ENCODE results near the gene PDS5B.

The PDS5B gene

DNA sequence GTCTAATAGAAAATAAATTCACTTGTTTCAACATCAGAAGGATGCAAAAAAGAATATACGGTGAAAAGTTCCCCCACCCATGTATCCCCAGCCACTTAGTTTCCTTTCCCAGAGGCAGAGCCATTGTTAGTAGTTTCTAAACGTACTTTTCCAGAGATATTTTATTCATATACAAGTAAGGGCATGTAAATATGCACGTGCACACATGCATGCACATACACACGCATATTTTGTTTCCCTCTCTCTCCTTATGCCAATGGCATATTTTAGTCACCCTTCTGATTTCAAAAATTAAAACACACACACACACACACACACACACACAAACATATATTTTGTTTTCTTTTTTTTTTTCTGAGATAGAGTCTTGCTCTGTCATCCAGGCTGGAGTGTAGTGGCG, 147.4 kb downstream of the PDS5B start:
- no peak for FAIRE-seq

DNA sequence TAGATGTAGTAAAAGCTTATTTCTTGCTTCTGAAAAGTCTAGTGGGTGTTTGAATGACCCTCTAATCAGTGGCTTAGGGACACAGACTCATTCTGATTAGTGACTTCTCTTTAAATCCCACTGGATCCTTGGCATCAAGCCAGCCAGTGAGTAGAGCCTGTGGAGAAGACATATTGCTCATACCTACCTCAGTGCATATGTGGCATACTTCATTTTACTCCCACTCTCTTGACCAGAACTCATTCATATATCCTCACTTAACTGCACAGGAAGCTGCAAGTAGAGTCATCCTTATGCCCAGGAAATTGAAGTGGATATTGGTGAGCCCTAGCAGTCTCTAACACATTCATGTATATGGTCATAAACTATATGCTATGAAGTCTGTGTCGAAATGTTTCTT, 148.3 kb downstream of the PDS5B start:
- FAIRE-seq: no peak

DNA sequence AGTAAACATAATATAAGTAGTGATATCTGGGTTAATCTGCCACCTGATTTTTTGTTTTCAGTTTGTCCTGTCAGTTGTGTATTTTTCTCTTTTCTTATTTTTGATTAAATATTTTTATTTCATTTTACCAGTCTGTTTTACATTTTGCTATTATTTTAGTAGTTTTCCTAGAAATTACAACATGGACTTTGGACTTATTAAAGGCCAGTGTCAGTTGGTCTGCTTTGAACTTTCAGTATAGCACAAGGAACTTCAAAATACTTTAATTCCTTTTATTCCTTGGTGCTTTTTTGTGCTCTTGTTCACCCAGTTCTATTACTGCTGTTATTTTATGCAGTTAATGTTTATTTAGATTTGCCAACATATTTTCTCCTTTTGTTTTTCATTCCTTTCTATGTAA, 149.6 kb downstream of the PDS5B start:
- no peak for FAIRE-seq

DNA sequence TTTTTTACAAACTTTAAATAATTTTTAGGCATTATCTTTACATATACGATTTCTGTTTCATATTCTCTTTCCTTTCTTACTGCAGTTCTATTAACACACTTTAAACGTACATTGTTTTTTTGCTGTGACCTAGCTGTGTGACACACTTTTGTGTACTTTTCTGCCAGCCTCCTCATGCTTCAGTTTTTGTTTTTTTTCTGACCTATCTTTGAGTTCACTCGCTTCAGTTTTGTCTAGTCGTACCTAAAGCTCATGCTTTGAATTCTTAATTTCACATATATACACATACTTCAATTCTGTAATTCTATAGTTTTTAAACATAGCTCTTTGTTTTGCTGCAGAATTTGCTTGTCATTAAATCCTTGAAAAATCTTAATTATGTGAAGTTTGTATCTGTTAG, 150.4 kb downstream of the PDS5B start:
- FAIRE-seq: no peak

DNA sequence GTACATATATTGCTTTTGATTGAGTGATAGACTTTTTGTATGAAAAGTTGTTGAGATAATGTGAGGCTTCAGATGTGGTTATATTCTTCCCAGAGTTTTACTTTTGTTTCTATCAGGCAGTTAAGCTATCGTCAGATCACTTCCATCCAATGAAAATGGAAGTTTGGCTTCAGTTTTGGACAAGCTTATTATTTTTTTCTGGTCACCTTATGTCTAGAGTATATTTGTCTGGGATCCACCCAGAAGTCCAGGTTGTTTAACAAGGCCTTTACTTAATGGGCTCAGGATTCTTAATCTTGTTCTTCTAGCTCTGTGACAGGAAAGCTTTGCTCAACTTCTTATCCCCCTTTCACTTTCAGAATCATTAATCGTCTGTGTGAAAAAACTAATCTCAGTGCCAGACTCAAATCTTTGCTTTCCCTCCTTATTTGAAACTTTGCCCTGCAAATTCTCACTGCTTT, 150.9 kb downstream of the PDS5B start:
- FAIRE-seq: no peak

DNA sequence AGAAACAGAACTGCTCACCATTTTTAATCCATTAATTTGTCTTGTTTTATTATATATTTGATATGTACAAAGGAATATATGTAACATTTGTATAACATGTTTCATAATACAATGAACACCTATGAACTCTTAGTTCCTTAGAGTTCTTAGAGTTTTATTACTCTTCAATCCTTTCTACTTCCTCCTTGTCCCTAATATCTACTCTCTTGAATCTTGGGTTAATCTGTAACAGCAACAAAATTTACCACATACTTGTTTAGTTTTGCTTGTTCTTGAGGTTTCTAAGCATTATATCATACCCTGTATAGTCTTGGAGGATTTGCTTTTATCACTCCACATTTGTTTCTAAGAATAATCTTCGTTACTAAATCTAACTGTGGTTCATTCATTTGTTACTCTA, 151.4 kb downstream of the PDS5B start:
- FAIRE-seq: no peak

DNA sequence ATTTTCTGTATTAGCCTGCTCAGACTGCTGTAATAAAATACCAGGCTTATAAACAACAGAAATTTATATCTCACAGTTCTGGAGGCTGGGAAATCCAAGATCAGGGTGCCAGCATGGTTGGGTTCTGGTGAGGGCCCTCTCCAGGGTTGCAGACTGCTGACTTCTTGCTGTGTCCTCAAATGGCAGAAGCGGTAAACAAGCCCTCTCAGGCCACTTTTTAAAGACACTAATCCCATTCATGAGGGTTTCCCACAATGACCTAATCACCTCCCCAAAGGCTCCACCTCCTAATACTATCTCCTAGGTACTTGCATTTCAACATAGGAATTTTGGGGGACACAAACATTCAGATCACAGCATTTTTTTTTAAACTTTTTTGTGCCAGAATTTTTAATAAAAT, 159.3 kb downstream of the PDS5B start:
- no peak for FAIRE-seq

DNA sequence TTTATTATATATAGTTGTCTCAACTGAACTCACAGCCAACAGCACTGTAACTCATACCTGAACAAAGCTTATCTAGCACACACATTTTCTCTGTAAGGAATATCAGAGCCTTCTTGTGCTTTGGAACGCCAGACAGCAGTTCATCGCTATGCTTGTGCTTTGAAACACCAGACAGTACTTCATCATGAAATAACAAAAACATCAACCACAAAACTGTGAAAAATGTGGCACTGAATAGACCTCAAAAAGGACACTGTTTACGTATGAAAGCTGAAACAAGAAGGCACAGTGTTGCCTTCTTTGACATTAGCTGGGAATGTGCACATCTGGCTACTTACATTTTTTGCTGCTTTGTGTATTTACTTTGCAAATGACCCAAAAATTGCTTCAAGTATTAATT, 160.2 kb downstream of the PDS5B start:
- FAIRE-seq: no peak

DNA sequence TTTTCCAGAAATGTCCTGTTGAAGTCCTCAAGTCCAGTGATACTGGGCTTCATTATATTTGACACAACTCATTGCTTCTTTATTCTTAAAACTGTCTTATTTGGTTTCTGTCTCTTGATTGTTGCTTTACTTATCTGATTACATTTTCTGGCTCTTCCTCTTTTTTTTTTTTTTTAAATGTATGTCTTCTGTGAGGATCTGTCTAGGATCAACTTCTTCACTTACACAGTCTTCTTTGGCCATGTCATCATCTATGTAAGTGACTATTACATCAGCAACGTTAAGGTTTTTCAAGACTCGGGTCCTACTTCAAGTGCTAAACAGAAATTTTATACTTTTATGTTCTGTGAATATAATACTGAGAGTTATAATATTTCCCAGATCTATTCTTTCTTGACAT, 162.1 kb downstream of the PDS5B start:
- no peak for FAIRE-seq

DNA sequence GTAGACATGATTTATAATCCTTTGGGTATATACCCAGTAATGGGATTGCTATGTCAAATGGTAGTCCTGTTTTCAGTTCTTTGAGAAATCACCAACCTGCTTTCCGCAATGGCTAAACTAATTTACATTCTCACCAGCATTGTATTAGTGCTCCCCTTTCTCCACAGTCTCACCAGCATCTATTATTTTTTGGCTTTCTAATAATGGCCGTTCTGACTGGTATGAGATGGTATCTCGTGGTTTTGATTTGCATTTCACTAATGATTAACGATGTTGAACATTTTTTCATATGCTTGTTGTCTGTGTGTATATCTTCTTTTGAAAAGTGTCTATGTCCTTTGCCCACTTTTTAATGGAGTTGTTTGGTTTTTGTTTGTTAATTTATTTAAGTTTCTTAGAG, 165.1 kb downstream of the PDS5B start:
- FAIRE-seq: no peak

DNA sequence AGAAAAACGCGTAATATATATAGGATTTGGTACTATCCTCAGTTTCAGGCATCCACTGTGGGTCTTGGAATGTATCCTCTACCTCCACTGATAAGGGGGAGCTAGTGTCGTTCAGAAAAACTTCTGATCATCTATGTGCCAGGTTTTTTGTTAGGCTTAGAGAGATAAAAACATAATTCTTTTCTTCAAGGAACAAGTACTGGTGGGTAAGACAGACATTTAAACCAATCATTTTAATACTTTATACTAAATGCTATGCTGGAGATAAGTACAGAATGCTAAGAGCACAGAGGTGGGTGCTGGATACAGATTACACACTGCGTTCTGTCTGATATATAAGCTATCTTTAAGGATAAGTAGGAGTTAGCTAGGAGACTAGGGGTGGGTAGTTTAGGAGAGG, 166.1 kb downstream of the PDS5B start:
- FAIRE-seq: no peak

DNA sequence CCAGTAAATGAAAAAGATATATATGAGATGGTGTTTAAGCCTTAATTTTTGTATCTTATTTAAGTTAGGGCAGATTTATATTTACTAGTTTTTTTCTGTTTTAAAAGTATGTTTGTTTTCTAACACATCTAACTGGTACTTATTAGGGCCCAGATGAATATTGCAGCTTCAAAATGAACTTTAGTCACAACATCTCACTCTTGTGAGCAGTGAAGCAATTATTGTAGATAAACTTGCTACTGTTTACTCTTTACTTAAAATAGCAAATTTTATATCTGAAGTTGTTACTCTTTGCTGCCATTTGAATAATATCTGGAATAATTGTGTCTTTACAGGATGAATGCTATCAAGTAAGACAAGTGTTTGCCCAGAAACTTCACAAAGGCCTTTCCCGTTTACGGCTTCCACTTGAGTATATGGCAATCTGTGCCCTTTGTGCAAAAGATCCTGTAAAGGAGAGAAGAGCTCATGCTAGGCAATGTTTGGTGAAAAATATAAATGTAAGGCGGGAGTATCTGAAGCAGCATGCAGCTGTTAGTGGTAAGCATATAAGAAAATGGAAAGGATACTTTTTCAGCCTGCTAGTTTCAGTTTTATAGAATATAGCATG, 166.8 kb downstream of the PDS5B start:
- FAIRE-seq: no peak

DNA sequence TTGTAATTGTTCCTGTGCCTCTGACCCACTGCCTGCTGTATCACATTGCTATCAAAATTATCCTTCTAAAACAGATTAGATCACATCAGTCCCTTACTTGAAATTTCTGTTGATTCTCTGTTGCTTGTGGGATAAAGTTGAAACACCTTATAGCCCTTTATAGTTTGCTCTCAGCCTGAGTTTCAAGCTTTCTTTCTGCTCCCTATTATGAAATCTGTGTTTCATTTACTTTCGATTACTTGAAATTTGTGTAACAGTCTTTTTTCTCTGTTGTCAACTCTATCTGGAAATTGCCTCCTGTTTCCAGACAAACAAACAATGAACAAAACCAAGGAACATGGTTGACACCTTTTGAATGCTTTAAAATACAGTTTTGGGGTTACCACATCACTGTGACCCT, 167.9 kb downstream of the PDS5B start:
- FAIRE-seq: no peak

DNA sequence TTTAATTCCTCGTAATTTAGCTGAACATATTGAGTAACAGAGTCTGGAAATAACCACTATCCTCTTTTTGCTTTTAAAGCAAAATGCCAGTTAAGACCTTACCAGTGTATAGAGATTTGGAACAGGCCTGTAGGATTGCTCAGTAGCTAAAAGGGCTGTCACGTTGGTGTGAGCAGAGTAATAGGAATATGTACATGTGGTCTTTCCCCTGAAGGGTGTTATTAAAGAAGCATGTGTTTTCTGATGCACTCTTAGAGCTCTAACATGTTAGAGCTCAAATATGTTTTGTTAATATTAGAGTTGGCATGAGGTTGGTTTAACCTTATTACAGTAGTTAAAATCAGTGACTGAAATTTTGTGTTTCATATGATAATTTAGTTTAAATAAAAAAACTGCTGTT, 172.9 kb downstream of the PDS5B start:
- FAIRE-seq: no peak

DNA sequence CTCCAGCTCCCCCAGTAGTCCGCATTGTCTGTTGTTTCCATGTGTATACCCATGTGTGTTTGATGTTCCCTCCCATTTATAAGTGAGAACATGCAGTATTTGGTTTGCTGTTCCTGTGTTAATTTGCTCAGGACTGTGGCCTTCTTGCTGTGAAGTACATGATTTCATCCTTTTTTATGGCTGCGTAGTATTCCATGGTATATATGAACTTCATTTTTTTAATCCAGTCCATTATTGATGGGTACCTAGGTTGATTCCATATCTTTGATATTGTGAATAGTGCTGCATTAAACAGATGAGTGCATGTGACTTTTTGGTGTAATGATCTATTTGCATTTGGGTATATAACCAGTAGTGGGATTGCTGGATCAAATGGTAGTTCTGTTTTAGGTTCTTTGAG, 175.2 kb downstream of the PDS5B start:
- FAIRE-seq: no peak

DNA sequence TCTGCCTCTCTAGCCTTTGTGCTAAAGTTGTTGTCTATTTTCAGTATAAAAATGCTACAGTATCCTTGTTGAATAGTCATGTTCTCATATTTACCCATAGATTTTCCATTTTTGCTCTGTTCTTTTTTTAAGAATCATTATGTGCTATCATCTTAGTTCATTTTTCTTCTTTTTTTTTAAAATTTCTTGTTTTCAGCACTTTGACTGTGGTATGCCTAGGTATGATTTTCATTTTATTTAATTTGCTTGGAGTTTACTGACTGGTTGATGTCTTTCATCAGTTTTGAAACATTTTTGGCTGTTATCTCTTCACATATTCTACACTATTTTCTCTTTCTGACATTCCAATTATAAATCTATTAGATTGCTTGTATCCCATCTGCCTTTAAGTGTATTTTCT, 192.9 kb downstream of the PDS5B start:
- no peak for FAIRE-seq

DNA sequence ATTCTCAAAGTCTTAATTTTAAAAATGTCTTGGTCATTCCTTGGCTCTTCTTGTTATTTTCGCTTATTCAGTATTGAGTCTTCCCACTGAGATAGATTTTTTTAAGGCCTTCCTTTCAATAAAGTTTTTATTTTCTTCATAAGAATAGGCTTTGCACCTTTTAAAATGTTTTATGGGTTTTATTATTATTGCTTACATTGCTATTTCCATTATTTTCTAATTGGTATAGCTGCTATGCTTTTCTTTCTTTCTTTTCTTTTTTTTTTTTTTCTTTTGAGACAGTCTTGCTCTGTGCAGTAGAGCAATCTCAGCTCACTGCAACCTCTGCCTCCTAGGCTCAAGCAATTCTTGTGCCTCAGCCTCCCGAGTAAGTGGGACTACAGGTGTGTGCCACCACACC, 195.7 kb downstream of the PDS5B start:
- no peak for FAIRE-seq

DNA sequence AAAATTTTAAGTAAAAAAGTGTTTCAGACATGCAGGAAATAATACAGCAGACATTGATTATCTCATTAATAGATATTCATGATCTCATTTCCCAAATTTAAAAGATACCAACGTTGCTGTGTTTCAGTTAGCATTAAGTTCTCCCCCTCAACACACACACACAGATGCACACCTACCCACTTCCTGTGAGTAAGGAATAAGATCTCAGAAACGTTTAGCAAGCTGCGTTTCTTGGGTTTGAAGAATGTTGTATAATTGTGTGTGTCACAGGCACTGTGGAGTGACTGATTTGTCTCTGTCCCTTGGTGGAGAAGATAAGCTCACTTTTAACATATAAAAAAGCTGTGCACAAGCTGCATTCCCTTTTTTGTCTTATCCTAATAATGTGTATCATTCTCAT, 196.8 kb downstream of the PDS5B start:
- FAIRE-seq: no peak

DNA sequence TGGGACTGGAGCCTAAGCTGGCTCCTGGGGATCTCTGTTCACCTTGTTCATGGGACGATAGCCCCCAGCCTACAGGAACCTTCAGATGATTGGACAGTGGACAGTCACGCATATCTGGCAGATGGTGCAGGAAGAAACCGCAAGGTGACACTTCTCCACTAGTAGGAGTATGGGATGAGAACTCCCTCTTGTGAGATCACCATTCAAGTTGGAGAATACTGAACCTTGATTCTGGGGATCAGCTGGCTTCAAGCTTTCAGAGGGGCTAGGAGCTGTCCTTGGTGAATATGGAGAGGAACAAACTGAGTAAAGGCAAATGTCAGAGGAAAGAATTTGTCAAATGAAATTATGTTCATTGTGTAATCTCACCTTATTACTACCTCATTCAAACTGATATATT, 204.5 kb downstream of the PDS5B start:
- FAIRE-seq: no peak

DNA sequence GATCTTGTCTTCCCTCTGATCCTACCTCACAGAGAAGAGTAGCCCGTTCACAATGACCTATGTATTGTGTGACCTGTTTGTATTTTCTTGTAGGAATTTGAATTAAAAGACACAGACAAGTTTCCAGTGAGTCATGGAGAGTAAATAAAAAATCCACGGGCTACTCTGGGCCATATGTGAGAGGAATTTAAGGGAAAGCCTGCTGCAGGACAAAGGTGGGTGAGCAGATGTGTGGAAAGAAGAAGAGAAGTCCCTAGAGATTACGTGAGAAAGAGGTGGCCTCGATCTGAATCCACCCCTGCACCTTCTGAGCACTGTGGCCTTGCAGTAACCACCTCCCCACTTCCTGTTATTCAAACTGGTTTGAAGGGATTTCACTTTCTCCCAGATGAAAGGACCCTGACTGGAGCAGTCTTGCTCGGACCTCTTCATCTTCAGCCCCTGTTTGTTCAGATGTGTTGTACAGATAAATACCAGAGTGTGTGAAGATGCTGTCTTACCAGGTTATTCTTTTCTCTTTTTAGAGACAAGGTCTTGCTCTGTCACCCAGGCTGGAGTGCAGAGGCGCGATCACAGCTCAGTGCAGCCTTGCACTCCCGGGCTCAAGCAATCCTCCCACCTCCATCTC, 205.4 kb downstream of the PDS5B start:
- FAIRE-seq: no peak

DNA sequence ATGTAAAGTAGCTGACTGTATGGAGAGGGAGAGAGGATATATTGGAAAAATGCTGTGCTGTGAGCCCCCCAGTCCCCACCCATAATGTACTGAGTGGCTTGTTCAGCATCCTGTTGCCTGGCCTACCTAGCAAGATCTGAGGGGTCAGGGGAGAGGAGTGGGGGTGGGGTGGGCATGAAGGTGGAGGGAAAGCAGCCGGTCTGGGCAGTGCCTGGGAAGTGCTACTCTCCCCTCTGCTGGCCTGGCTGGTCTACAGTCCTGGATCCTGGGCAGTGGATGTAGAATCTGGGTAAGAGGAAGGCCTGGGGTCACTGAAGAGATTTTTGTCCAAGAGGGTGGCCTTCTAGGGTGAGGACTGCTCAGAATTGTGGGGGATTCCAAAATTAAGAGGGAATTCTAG, 210.5 kb downstream of the PDS5B start:
- no peak for FAIRE-seq

DNA sequence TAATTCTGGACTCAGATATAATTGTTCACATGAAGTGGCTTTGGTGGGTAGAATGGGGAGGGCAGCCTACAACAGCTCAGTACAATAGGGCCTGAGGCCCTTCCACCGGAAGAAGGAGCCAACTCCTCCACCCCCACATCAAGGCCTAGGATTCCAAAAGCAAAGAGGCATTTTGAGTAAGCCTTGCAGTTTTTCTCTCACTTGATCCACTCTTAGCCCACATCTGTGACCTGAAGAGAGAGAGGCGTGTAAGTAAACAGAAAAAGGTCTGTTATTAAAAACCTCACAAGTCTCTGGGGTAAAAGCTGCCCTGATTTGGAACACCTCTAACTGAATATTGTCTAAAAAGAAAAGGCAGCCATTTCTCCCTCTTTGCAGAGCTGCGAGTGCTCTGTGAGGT, 215.9 kb downstream of the PDS5B start:
- FAIRE-seq: no peak

DNA sequence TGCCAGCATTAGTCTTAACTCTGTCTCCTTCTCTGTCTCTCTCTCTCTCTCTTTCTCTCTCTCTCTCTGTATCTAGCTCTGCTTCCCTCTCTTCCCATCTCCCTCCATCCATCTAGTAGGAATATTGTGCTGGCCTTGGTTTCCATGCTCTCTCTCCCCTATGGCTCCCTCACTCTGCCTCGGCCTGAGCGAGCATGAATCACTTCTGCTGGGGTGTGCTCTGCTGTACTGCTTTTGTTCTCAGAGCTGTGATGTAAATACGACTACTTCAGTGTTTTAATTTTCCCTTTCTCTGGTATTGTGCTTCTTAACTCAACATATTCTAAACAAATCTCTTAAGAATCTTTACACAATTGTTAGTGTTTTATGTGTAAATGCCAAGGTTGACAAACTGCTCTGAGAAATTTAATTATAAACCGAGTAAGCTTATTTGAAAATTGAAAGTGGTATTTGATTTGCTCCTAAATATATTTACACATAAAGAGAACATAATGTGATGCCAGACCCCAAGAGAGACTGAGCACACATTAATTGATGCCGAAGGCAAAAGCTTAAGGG, 218.5 kb downstream of the PDS5B start:
- no peak for FAIRE-seq

DNA sequence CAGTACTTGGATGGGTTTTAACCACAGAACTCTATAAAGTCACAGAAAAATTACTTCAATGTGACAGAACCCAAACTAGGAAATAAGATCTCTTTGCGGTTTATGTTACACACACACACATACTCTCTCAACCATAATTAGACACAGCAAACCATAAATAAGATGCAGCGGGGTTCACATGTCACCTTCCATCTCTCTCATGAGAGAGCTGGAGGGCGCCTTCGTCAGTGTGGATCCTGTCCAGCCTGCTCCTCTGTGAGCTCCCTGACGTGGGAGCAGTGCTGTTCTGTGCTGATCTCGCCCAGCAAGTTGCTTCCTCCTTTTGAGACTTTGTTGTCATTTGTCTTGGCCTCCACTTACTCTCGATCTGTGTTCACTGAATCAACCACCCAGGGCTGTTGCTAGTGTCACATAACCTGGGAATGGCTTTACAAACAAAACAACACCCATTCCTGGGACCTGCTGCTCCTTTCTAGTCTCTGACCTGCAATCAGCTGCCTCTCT, 225.1 kb downstream of the PDS5B start:
- no peak for FAIRE-seq

Data from TTC549 (cell line).